Cardiac fibroblast (primary cell): ENCODE measurements around the gene NAA11.

Experiments
- DNase-seq, 2 donors: peaks; one replicate each; pipeline versions ENCODE4 v3.0.0 to v3.0.0-alpha.2; 2010; ENCODE audit warnings: low read depth in 2 of 2
- H3K4me3 ChIP-seq, 2 donors: replicated peaks in 1 of 2; 1 replicate in 1 of 2; 2 replicates in 1 of 2; pipeline ENCODE4 v1.5.1; 2011; ENCODE audit warnings: low read depth in 2 of 2, low read length in 2 of 2, mild to moderate bottlenecking in 2 of 2, moderate library complexity in 1 of 2
- CTCF ChIP-seq: IDR thresholded peaks from one replicate; pipeline ENCODE4 v1.5.1; 2011; ENCODE audit warnings: low read depth, mild to moderate bottlenecking, low read length, inconsistent platforms

NAA11 gene

GRCh38 chr4:79298027-79298426 is 27.8 kb downstream of the NAA11 start:
- no peak for TF ChIP-seq CTCF
- no peak overlapping the region for H3K4me3 ChIP-seq
- DNase-seq = no peak

GRCh38 chr4:79297479-79297878 is 28.4 kb downstream of the NAA11 start:
- no peak overlapping the region for H3K4me3 ChIP-seq
- no peak for DNase-seq
- TF ChIP-seq CTCF = no peak

GRCh38 chr4:79296768-79297428 is 29.0 kb downstream of the NAA11 start:
- no peak for DNase-seq
- H3K4me3 ChIP-seq = no peak overlapping the region
- no peak for TF ChIP-seq CTCF

- no peak overlapping the region for H3K4me3 ChIP-seq
- TF ChIP-seq CTCF = no peak
- DNase-seq = no peak
These were observed 30.8 kb downstream of the NAA11 start for GRCh38 chr4:79295086-79295485.

GRCh38 chr4:79294064-79294463 is 31.8 kb downstream of the NAA11 start:
- peak; percentile 8 to 19 for DNase-seq
- no peak overlapping the region for H3K4me3 ChIP-seq

GRCh38 chr4:79292008-79292407 is 33.9 kb downstream of the NAA11 start:
- no peak for DNase-seq
- no peak for TF ChIP-seq CTCF
- no peak overlapping the region for H3K4me3 ChIP-seq

More at GRCh38 chr4:79294064-79294463, 31.8 kb downstream of the NAA11 start:
- TF ChIP-seq CTCF = no peak

- no peak for TF ChIP-seq CTCF
- no peak for DNase-seq
- no peak overlapping the region for H3K4me3 ChIP-seq
These were observed 35.5 kb downstream of the NAA11 start for GRCh38 chr4:79290376-79290775.
